HL-60 (cell line): ENCODE data around the gene BGN.

Experiments used
- DNase-seq, 2 experiments: peaks; one replicate each; pipeline ENCODE4 v3.0.0-alpha.2; 2010 to 2020; ENCODE audit warnings: low read depth in 1 of 2, low spot score in 1 of 2
- H3K27ac ChIP-seq: fragments of 250-450 bp; sonication (Bioruptor Pico); replicated peaks from 2 replicates; pipeline ENCODE4 v1.5.1; 2020; ENCODE audit warnings: mild to moderate bottlenecking, moderate library complexity
- H3K27me3 ChIP-seq: fragments of 250-450 bp; sonication (Bioruptor Pico); 2 replicates; pipeline ENCODE4 v1.5.1; 2021; ENCODE audit warnings: mild to moderate bottlenecking, moderate library complexity; ENCODE audit not compliant: insufficient read depth, poor library complexity, severe bottlenecking
- H3K4me3 ChIP-seq: replicated peaks from 2 replicates; pipeline ENCODE4 v1.5.1; 2011; ENCODE audit warnings: mild to moderate bottlenecking, control low read depth, low read length; ENCODE audit not compliant: insufficient read depth
- CTCF ChIP-seq: IDR thresholded peaks from one replicate; pipeline ENCODE4 v1.5.1; 2011; ENCODE audit warnings: low read length, control low read depth, inconsistent platforms; ENCODE audit not compliant: insufficient read depth
- GABPA ChIP-seq: IDR thresholded peaks from 2 replicates; pipeline ENCODE4 v1.6.1; 2012; ENCODE audit warnings: low read depth
- POLR2AphosphoS5 ChIP-seq: IDR thresholded peaks from 2 replicates; pipeline ENCODE4 v1.6.1; 2012; ENCODE audit warnings: low read depth
- REST ChIP-seq: IDR thresholded peaks from 2 replicates; pipeline ENCODE4 v1.6.1; 2012; ENCODE audit warnings: low read depth; ENCODE audit not compliant: insufficient replicate concordance
- SPI1 ChIP-seq: IDR thresholded peaks from 2 replicates; pipeline ENCODE4 v1.6.1; 2012; ENCODE audit warnings: low read depth, mild to moderate bottlenecking, borderline replicate concordance

The BGN gene

GRCh38 chrX:153519569-153520286 is 24.9 kb downstream of the BGN start:
- Histone ChIP-seq H3K27me3 (peaks cover 6% of the 10 kb centered on the region), H3K4me3 (no peak overlapping the region), H3K27ac (no peak overlapping the region)
- no peak for DNase-seq
- TF ChIP-seq CTCF (no peak), REST (no peak), GABPA (no peak), SPI1 (no peak), POLR2AphosphoS5 (no peak)

- Histone ChIP-seq H3K27ac (no peak overlapping the region), H3K4me3 (no peak overlapping the region), H3K27me3 (peaks cover 6% of the 10 kb centered on the region)
- TF ChIP-seq REST (no peak), SPI1 (no peak), POLR2AphosphoS5 (no peak), GABPA (no peak), CTCF (no peak)
- peak in 1 of 2 experiments; percentile 3 for DNase-seq
Observed at GRCh38 chrX:153520287-153520917, 25.6 kb downstream of the BGN start.

- no peak for DNase-seq
- Histone ChIP-seq H3K27me3 (peaks cover 6% of the 10 kb centered on the region), H3K27ac (no peak overlapping the region), H3K4me3 (no peak overlapping the region)
- TF ChIP-seq GABPA = no peak
- TF ChIP-seq CTCF = no peak
- TF ChIP-seq REST = no peak
- no peak for TF ChIP-seq SPI1
- TF ChIP-seq POLR2AphosphoS5 = no peak
Observed at GRCh38 chrX:153521034-153521433, 26.3 kb downstream of the BGN start.
